ENCODE data around the gene ATP2A2.
"Not testable (repeated sequence)": the region's sequence is repeated elsewhere in the genome, so short reads cannot be mapped to it uniquely, and the experiment has no call there.

Gene ATP2A2

GRCh38 chr12:110280779-110281548, at the start of gene ATP2A2:
ATP2A2 (plus strand) TSS chr12:110281247; CDS start chr12:110281790, 543 bp downstream.
- DNase-seq: peak; percentile 89

GRCh38 chr12:110233212-110233903, 47.7 kb upstream of the ATP2A2 start:
- DNase-seq: no peak

GRCh38 chr12:110234331-110234751, 46.7 kb upstream of the ATP2A2 start:
- DNase-seq: no peak

GRCh38 chr12:110234755-110235154, 46.3 kb upstream of the ATP2A2 start:
- no peak for DNase-seq

- DNase-seq: no peak
Observed at GRCh38 chr12:110235383-110235782, 45.7 kb upstream of the ATP2A2 start.

GRCh38 chr12:110243227-110243626, 37.8 kb upstream of the ATP2A2 start:
- no peak for DNase-seq

- DNase-seq: no peak
Observed at GRCh38 chr12:110244372-110244771, 36.7 kb upstream of the ATP2A2 start.

GRCh38 chr12:110244829-110245228, 36.2 kb upstream of the ATP2A2 start:
- no peak for DNase-seq

GRCh38 chr12:110245369-110245772, 35.7 kb upstream of the ATP2A2 start:
- DNase-seq: peak; percentile 31 to 51

- DNase-seq: no peak
Observed at GRCh38 chr12:110246636-110247339, 34.3 kb upstream of the ATP2A2 start.

GRCh38 chr12:110247340-110248095, 33.5 kb upstream of the ATP2A2 start:
- no peak for DNase-seq

GRCh38 chr12:110248096-110248447, 33.0 kb upstream of the ATP2A2 start:
- no peak for DNase-seq

GRCh38 chr12:110249105-110249504, 31.9 kb upstream of the ATP2A2 start:
- DNase-seq: no peak

- DNase-seq: no peak
Observed at GRCh38 chr12:110249716-110250225, 31.3 kb upstream of the ATP2A2 start.

GRCh38 chr12:110251381-110251780, 29.7 kb upstream of the ATP2A2 start:
- DNase-seq: no peak

GRCh38 chr12:110252716-110253115, 28.3 kb upstream of the ATP2A2 start:
- DNase-seq: no peak

- no peak for DNase-seq
Observed at GRCh38 chr12:110253176-110253575, 27.9 kb upstream of the ATP2A2 start.

GRCh38 chr12:110254971-110255540, 26.0 kb upstream of the ATP2A2 start:
- DNase-seq: no peak

- DNase-seq: not testable (repeated sequence)
Observed at GRCh38 chr12:110255890-110256456, 25.1 kb upstream of the ATP2A2 start.

GRCh38 chr12:110256780-110257431, 24.1 kb upstream of the ATP2A2 start:
- DNase-seq: no peak

- DNase-seq: no peak
Observed at GRCh38 chr12:110258466-110258865, 22.6 kb upstream of the ATP2A2 start.

Measured in stimulated activated CD4-positive, alpha-beta T cell treated with anti-CD3 and anti-CD28 coated beads, Interleukin-4, amount 100 ng/mL, for 4 hours (primary cell).